Endothelial cell of umbilical vein (primary cell): ENCODE results near the gene SLC38A8. TPM values are rescaled to one million over a fixed set of nuclear protein-coding genes. Genes with fewer than 3 reads are reported as not detected.

ENCODE experiments used
- BruUV-seq: library from RNA; stranded (reverse); fragments of 400-500 nt; replicated peaks from 2 replicates; lab custom pipeline; 2021; lab: Mats Ljungman, UMichigan
- CTCF ChIA-PET: fragments of 300-600, 350-600 bp; sonication (Branson Sonifier 250); formaldehyde crosslinking; loops from one replicate; lab custom pipeline; 2021; ENCODE audit warnings: antibody characterized with exemption, inconsistent platforms; lab: Charles Lee
- POLR2A ChIA-PET: fragments of 300-600, 350-600 bp; sonication (Branson Sonifier 250); formaldehyde crosslinking; loops from one replicate; lab custom pipeline; 2021; ENCODE audit warnings: antibody characterized with exemption, inconsistent platforms; lab: Charles Lee
- DNase-seq: peaks from one replicate; pipeline ENCODE4 v3.0.0-alpha.2; 2011; ENCODE audit warnings: low read depth, low spot score
- FAIRE-seq: peaks from 2 replicates; lab custom pipeline; 2011; peaks lifted over from hg19 to GRCh38; lab: Jason Lieb, UNC
- H2AFZ ChIP-seq: 2 replicates; pipeline ENCODE4 v1.6.0; 2012; ENCODE audit warnings: low read depth, low read length, control low read depth, inconsistent platforms
- H3K27ac ChIP-seq: 2 replicates; pipeline ENCODE4 v1.5.1; 2011; ENCODE audit warnings: low read depth, mild to moderate bottlenecking, control low read depth, low read length, moderate library complexity; ENCODE audit not compliant: insufficient read depth
- H3K27me3 ChIP-seq, 2 experiments: 2 replicates each; pipeline versions ENCODE4 v1.6.0 to v1.6.1; 2011; ENCODE audit warnings: low read length in 2 of 2, mixed read lengths in 1 of 2; ENCODE audit not compliant: control insufficient read depth in 2 of 2, insufficient read depth in 2 of 2
- H3K36me3 ChIP-seq, 2 experiments: 2 replicates in 1 of 2; 3 replicates in 1 of 2; pipeline ENCODE4 v1.5.1; 2011; ENCODE audit warnings: low read length in 2 of 2, mild to moderate bottlenecking in 1 of 2, moderate library complexity in 1 of 2; ENCODE audit not compliant: control insufficient read depth in 2 of 2, insufficient read depth in 2 of 2; ENCODE audit errors: extremely low read depth in 1 of 2
- H3K4me1 ChIP-seq: 3 replicates; pipeline ENCODE4 v1.5.1; 2011; ENCODE audit warnings: mild to moderate bottlenecking, low read length; ENCODE audit not compliant: control insufficient read depth, insufficient read depth; ENCODE audit errors: extremely low read depth
- H3K4me2 ChIP-seq: 2 replicates; pipeline ENCODE4 v1.6.1; 2011; ENCODE audit warnings: low read length, control low read depth, mixed read lengths; ENCODE audit not compliant: insufficient read depth
- H3K4me3 ChIP-seq, 3 experiments: fragments of 200-600 bp in 1 of 3; sonication (generic), shearing (Covaris generic) in 1 of 3; replicated peaks in 1 of 3; 2 replicates each; pipeline ENCODE4 v1.5.1; 2011 to 2016; ENCODE audit warnings: control low read depth in 3 of 3, low read length in 3 of 3, mild to moderate bottlenecking in 2 of 3, inconsistent platforms in 1 of 3, low read depth in 1 of 3, moderate library complexity in 1 of 3; ENCODE audit not compliant: insufficient read depth in 1 of 3
- H3K79me2 ChIP-seq: 2 replicates; pipeline ENCODE4 v1.6.0; 2012; ENCODE audit warnings: low read length, inconsistent platforms; ENCODE audit not compliant: control insufficient read depth, insufficient read depth
- H3K9ac ChIP-seq: replicated peaks from 2 replicates; pipeline ENCODE3; 2011; ENCODE audit warnings: low read length, control low read depth; ENCODE audit not compliant: insufficient read depth; ENCODE audit errors: extremely low read depth
- H3K9me1 ChIP-seq: replicated peaks from 3 replicates; pipeline ENCODE4 v1.6.0; 2011; ENCODE audit warnings: mild to moderate bottlenecking, low read length; ENCODE audit not compliant: control insufficient read depth, insufficient read depth; ENCODE audit errors: extremely low read depth
- H3K9me3 ChIP-seq: replicated peaks from 2 replicates; pipeline ENCODE4 v1.5.1; 2012; ENCODE audit warnings: low read length, inconsistent platforms; ENCODE audit not compliant: control insufficient read depth, insufficient read depth
- H4K20me1 ChIP-seq: replicated peaks from 2 replicates; pipeline ENCODE3; 2011; ENCODE audit warnings: mild to moderate bottlenecking, low read length; ENCODE audit not compliant: control insufficient read depth, insufficient read depth; ENCODE audit errors: extremely low read depth
- CTCF ChIP-seq, 2 donors: IDR thresholded peaks; 1 replicate in 1 of 2; 2 replicates in 1 of 2; pipeline ENCODE4 v1.5.1; 2011; ENCODE audit warnings: low read length in 2 of 2, mild to moderate bottlenecking in 2 of 2, moderate library complexity in 2 of 2, control low read depth in 1 of 2, inconsistent platforms in 1 of 2, low read depth in 1 of 2; ENCODE audit not compliant: insufficient read depth in 1 of 2; ENCODE audit errors: extremely low read depth in 1 of 2
- EZH2 ChIP-seq: IDR thresholded peaks from 2 replicates; pipeline ENCODE4 v1.6.1; 2012; ENCODE audit warnings: borderline replicate concordance, low read depth, mild to moderate bottlenecking, moderate library complexity, low read length, inconsistent platforms; ENCODE audit not compliant: severe bottlenecking
- FOS ChIP-seq: IDR thresholded peaks from 2 replicates; pipeline ENCODE4 v1.6.1; 2011; ENCODE audit warnings: mild to moderate bottlenecking, low read length, moderate library complexity, borderline replicate concordance; ENCODE audit not compliant: insufficient read depth
- GATA2 ChIP-seq: IDR thresholded peaks from 2 replicates; pipeline ENCODE4 v1.7.0; 2011; ENCODE audit warnings: low read depth, mild to moderate bottlenecking, moderate library complexity, mixed read lengths, low read length; ENCODE audit not compliant: insufficient read length, insufficient read depth
- JUN ChIP-seq: IDR thresholded peaks from 2 replicates; pipeline ENCODE4 v1.6.1; 2011; ENCODE audit warnings: borderline replicate concordance, low read depth; ENCODE audit not compliant: insufficient read length, insufficient read depth
- MAX ChIP-seq: IDR thresholded peaks from 2 replicates; pipeline ENCODE4 v1.6.1; 2011; ENCODE audit not compliant: insufficient read depth, insufficient read length
- MYC ChIP-seq: IDR thresholded peaks from one replicate; pipeline ENCODE4 v1.6.1; 2011; ENCODE audit warnings: mild to moderate bottlenecking, low read depth, low read length
- POLR2A ChIP-seq: IDR thresholded peaks from 2 replicates; pipeline ENCODE4 v1.6.1; 2012; ENCODE audit warnings: low read depth, mild to moderate bottlenecking, control low read depth, low read length
- POLR2AphosphoS5 ChIP-seq: IDR thresholded peaks from 2 replicates; pipeline ENCODE4 v1.6.1; 2012; ENCODE audit warnings: low read depth, mild to moderate bottlenecking, control low read depth, low read length, moderate library complexity; ENCODE audit not compliant: insufficient read depth
- dilution Hi-C: fragments of 300-500 bp; cut with MboI; formaldehyde crosslinking; loops from one replicate; pipeline ENCODE4 v1.15.0; 2019; ENCODE audit warnings: low sequenced_read_pairs; ENCODE audit not compliant: extremely low pct_ligation_motif_present
- intact Hi-C: fragments of 100-400 bp; cut with micrococcal nuclease; formaldehyde crosslinking; loops from one replicate; pipeline ENCODE4 v1.10.0; 2022
- polyA plus RNA-seq, 4 experiments: library from polyadenylated mRNA; depleted of rRNA in 3 of 4; stranded (reverse) in 3 of 4; unstranded in 1 of 4; fragments of >200 nt; gene quantifications; 2 replicates each; pipeline versions ENCODE4 v1.2.1 to v1.2.3, GENCODE V29; 2011 to 2012; ENCODE audit warnings: missing spikeins in 1 of 4
- total RNA-seq: library from RNA; stranded (reverse); gene quantifications from 2 replicates; pipeline ENCODE4 v1.2.3, GENCODE V29; 2021

Gene SLC38A8
- total and polyA plus RNA-seq, 2 donors (not counting 3 experiments of a cell fraction or from before 2014, with no cell fraction given) = not detected

GRCh38 chr16:84069540-84069939 lies 26.9 kb upstream of the SLC38A8 start:
- H3K4me1 ChIP-seq = peaks cover 20% of the 10 kb centered on the region
- peaks cover 7% of the 10 kb centered on the region for H3K79me2 ChIP-seq
- H3K9me3 ChIP-seq = no peaks in the 10 kb centered on the region
- H3K36me3 ChIP-seq = peaks cover 17 to 28% of the 10 kb centered on the region in 2 experiments
- no peaks in the 10 kb centered on the region for H3K27me3 ChIP-seq
- ChIA-PET CTCF (interaction anchor here (1.3 to 3.4 kb wide), 2 partner anchors 106 to 113 kb away, joined by 3 to 25 read pairs; no protein-coding TSS in a partner anchor), POLR2A (no interaction called here)
- no peak for FAIRE-seq
- H2AFZ ChIP-seq = no peak overlapping the region
- no peaks in the 10 kb centered on the region for H3K9me1 ChIP-seq
- TF ChIP-seq MAX = no peak
- TF ChIP-seq JUN = no peak
- no peak for TF ChIP-seq POLR2A
- TF ChIP-seq MYC = no peak
- TF ChIP-seq GATA2 = no peak
- no peak for TF ChIP-seq FOS
- TF ChIP-seq CTCF (IDR thresholded peaks at IDR 0.05; ENCODE audit: extremely low read depth in 1 of 2, insufficient read depth in 1 of 2, low read depth in 1 of 2, low read length in 2 of 2) = no peak
- TF ChIP-seq EZH2 = no peak
- TF ChIP-seq POLR2AphosphoS5 = no peak
- no peak for DNase-seq
- intact Hi-C loops (loop anchor here (10.0 kb wide), 1 partner anchor 415 kb away; no protein-coding TSS in a partner anchor), dilution Hi-C loops (no loop called here)
- H4K20me1 ChIP-seq = no peaks in the 10 kb centered on the region
- no peak overlapping the region for H3K9ac ChIP-seq
- no peak overlapping the region for H3K4me2 ChIP-seq
- H3K27ac ChIP-seq = no peak overlapping the region
- no TSS peak for BruUV-seq
- H3K4me3 ChIP-seq = no peak overlapping the region
